Stimulated activated CD8-positive, alpha-beta memory T cell treated with anti-CD3 and anti-CD28 coated beads, Interleukin-12 subunit alpha, Interleukin-12 subunit beta, amount 100 ng/mL, for 4 hours (primary cell): ENCODE results near the gene LRRC2.
"Not testable (repeated sequence)": the region's sequence is repeated elsewhere in the genome, so short reads cannot be mapped to it uniquely, and the experiment has no call there.

ENCODE experiments used
- DNase-seq: peaks from one replicate; pipeline ENCODE4 v3.0.0-alpha.2; 2020; ENCODE audit warnings: low read depth

Gene LRRC2

GRCh38 chr3:46496746-46497555, 69.2 kb downstream of the LRRC2 start:
- DNase-seq, result peak; percentile 11

GRCh38 chr3:46495901-46496456, 70.1 kb downstream of the LRRC2 start:
- no peak for DNase-seq

DNA sequence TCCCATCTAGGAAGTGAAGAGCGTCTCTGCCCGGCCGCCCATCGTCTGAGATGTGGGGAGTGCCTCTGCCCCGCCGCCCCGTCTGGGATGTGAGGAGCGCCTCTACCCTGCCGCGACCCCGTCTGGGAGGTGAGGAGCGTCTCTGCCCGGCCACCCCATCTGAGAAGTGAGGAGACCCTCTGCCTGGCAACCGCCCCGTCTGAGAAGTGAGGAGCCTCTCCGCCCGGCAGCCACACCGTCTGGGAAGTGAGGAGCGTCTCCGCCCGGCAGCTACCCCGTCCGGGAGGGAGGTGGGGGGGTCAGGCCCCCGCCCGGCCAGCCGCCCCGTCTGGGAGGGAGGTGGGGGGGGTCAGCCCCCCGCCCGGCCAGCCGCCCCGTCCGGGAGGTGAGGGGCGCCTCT, 71.6 kb downstream of the LRRC2 start:
- not testable (repeated sequence) for DNase-seq

DNA sequence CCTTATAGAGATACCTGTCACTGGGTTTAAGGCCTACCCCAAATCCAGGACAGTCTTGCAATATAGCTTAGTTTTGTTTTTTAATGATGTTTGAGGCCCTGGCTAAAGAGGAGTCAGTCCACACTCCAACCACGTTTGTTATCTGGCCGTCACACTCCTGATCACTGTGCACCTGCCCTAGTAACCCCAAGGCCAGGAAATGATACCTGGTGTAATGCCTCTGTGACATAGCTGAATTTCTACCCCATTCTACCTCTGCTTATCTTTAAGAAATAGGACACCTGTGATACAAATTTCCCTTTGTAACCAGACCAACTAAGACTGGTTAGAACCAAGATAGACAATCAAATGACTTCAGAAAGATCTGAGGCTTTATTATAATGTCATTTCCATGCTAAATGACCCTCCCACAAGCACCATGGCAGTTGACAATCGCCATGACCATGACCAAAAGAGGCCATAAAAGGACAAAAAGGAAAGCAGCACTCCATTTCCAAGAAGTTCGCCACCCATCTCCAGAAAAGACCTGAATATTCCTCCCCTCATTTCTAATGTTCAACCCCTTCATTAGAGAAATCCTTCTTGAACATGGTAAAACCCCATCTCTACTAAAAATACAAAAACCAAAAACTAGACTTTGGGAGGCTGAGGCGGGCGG, 73.1 kb downstream of the LRRC2 start:
- DNase-seq, result no peak

GRCh38 chr3:46491089-46492070, 74.7 kb downstream of the LRRC2 start:
- DNase-seq, result no peak

- DNase-seq, result no peak
These were observed 75.6 kb downstream of the LRRC2 start for GRCh38 chr3:46490338-46491084.

DNA sequence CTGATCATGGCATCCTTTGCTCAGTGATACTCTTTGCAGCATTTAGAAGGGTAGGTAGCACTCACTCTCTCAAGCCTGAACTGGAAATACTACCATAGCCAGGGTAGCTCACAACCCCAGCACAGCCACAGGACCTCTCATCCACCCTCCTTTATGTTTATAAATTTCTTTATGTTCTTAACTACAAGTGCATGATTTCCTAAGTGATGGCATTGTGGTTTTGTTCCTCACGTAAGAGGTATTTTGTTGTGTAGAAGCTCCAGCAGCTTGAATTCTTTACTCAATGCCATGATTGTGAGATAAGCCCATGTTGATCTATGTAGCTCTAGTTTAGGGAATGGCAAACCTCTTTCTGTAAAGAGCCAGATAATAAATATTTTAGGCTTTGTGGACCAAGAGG, 76.2 kb downstream of the LRRC2 start:
- DNase-seq, result no peak

DNA sequence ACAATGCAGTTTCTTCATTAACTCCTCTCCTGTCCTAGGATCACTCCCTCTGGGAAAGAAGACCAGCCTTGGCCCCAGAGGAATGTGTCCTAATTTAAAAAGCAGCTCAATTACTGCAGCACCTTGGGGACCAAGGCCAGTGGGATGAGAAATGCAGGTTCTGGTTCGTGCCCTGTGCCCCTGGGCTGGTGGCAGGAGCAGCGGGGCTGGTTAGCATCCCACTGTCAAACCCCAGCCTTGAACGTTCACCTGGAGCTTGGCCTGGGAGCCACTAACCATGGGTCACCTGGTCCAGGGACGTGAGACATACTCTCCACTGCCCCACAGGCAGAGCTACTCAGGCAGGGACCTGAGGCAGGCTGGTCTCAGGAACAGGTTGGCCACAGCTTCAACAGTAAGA, 76.7 kb downstream of the LRRC2 start:
- no peak for DNase-seq

DNA sequence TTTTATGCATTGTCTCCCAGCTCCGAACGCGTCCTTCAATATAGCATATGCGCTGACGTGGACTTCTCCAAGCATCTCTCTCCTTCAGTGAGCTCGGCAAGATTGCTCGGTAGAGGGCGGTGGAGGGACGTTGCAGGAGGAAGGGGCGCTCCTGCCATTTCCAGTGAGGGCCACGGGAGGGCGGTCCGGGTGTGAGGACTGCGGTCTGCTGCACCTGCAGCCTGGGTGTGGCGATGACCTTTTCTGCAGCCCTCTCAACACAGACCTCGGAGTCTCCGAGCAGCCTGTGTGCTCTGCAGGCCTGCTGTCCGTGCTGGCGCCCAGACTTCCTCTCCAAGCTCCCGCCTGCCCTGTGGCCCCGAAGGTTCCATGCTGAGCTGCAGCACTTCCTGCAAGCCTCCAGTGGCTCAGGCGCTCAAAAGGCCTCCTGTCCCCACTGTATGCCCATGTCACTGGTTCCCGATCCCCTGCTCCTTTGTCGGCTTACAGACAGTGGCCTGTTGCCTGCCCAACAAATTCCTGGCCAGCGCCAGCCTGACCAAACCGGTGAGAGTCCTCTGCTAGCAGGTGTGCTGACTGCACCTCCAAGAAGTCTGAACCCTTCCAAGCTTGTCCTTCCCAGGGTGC, 77.3 kb downstream of the LRRC2 start:
- DNase-seq, result peak; percentile 79

DNA sequence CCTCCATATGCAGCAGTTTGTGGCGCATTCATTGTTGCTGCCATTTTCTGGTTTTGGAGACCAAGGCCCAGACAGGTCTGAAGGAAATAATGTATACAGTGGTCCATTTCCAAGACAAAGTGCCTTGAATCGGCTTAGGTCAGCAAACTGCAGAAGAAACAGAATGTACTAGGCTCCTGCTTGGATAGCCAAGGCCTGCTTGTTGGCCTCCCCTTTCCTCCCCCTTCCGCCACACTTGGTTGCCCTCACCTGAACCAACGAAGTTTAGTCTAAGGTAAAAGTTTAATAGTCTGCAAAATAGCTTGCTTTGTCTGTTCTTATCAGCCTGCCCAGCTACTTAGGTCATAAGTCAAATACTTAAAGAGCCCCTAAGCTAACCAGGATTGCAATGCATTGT, 80.3 kb downstream of the LRRC2 start:
- no peak for DNase-seq

GRCh38 chr3:46484911-46485778, 81.0 kb downstream of the LRRC2 start:
- DNase-seq, result no peak

- DNase-seq, result no peak
These were observed 81.7 kb downstream of the LRRC2 start for GRCh38 chr3:46484388-46484787.

GRCh38 chr3:46483825-46484224, 82.3 kb downstream of the LRRC2 start:
- no peak for DNase-seq

GRCh38 chr3:46482632-46483350, 83.3 kb downstream of the LRRC2 start:
- no peak for DNase-seq

- no peak for DNase-seq
These were observed 84.5 kb downstream of the LRRC2 start for GRCh38 chr3:46481636-46482035.

DNA sequence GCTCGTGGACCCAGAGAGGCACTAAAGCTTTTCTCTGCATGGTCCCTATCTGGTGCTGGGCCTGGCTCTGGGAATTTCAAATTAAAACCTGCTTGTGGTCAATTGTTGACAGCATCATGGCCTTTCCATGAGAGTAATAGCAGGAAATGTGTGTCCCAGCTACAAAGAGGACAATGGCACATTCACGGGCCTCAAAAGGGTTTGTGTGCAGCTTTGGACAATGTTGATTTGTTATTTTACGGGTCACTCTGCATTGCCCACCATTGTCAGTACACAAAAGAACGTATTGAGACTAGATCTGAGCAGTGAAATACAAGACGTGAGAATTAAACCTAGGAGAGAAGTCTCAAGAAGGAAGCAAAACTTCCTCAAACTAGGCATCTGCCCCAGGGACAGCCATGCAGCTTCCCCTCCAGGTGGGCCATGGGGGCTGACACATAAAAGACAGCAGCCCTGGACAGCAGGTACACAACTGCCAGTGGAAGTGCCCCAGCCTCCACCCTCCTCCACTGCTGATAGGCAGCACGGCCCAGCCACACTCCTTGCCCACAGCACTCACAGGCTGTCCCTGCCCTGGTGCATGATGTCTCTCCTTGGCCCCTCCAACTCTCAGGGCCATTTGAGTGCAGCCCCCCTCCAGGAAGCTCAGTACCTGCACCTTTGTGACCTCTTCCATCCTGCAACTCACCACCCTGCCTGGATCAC, 85.5 kb downstream of the LRRC2 start:
- DNase-seq, result no peak

DNA sequence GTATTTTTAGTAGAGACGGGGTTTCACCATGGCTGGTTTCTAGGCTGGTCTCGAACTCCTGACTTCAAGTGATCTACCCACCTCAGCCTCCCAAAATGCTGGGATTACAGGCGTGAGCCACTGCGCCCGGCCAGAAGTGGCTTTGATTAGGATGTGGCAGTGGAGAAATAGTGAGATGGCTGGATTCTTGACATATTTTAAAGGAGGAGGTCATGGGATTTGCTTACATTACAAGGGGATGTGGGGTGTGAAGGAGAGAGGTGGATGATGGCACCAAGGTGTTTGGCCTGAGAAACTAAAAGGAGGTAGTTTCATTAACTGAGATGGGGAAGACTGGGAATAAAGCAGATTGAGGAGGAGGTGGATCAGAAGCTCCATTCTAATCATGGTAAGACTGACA, 86.4 kb downstream of the LRRC2 start:
- no peak for DNase-seq

DNA sequence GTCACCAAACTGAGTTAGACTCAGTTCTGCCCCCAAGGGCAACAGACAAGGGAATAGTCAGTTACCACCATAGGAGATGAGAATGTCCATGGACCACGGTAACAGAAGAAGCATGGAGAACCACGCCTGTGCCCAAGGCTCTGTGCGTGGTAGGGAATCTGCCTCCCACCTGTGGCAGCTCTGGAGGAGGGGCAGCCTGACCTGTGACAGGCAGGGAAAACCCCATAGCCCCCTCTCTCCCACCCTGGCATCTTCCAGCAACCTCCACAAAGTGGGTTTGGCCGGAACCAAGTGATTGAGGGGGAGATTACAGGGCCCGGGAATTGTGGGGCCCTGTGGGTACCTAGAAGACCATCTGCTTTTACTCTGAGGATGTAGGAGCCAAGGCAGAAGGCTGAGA, 87.1 kb downstream of the LRRC2 start:
- DNase-seq, result no peak

- no peak for DNase-seq
These were observed 87.8 kb downstream of the LRRC2 start for GRCh38 chr3:46478341-46478740.
